Measurements from ENCODE around the gene EXOC1L.

GRCh38 chr4:55837903-55838302, 18.3 kb downstream of the EXOC1L start:
- TF ChIP-seq GATA3 (IDR thresholded peaks at IDR 0.05; ENCODE audit: low read depth, low read length), result no peak
- TF ChIP-seq GATA2 (IDR thresholded peaks at IDR 0.05; ENCODE audit: low read depth, low read length), result no peak
